Esophagus muscularis mucosa (tissue), 3 donors: ENCODE data around the gene CD40LG.

Experiments used
- CTCF ChIP-seq, 3 experiments: fragments of 200-600 bp in 2 of 3; fragments of 450-650 bp in 1 of 3; sonication (generic) in 2 of 3; IDR thresholded peaks; one replicate each; pipeline ENCODE4 v1.5.1; 2017 to 2019; ENCODE audit warnings: antibody characterized with exemption in 3 of 3, mild to moderate bottlenecking in 2 of 3, moderate library complexity in 1 of 3
- POLR2AphosphoS5 ChIP-seq, 2 donors: sonication (generic); formaldehyde crosslinking; IDR thresholded peaks; one replicate each; pipeline ENCODE4 v1.6.1; 2017; ENCODE audit warnings: antibody characterized with exemption in 2 of 2

- TF ChIP-seq CTCF (IDR thresholded peaks at IDR 0.05) = no peak
- TF ChIP-seq POLR2AphosphoS5 (IDR thresholded peaks at IDR 0.05) = no peak
Observed at GRCh38 chrX:136650811-136651210, 2.9 kb downstream of the CD40LG start.
